ENCODE data around the gene ABTB2.

Gene ABTB2

DNA sequence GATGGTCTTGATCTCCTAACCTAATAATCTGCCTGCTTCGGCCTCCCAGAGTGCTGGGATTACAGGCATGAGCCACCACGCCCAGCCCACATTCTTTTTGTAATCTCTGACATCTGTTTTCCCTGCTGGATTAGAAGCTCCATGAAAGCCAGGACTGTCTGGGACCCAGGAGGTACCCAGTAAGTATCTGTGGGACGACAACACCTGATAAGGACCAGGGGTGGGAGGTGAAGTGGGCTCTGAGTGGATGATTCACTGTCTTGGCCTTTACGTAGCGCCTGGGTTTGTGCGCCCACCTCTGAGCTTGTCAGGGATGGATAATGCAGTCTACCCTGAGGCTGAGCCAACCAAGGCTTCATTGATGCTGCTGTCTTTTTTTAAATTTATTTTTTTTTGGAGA, 118.8 kb downstream of the ABTB2 start:
- no peaks in the 10 kb centered on the region for H3K36me3 ChIP-seq
- H3K27ac ChIP-seq: no peak overlapping the region
- no peak for TF ChIP-seq Cebpa-rat (IDR thresholded peaks at IDR 0.05)
- H3K4me3 ChIP-seq: no peak overlapping the region
- H3K9me3 ChIP-seq: no peaks in the 10 kb centered on the region
- H3K9ac ChIP-seq: no peak overlapping the region
- H3K4me2 ChIP-seq: no peak overlapping the region
- no peaks in the 10 kb centered on the region for H3K27me3 ChIP-seq
- H4K20me1 ChIP-seq: no peaks in the 10 kb centered on the region
- H3K4me1 ChIP-seq: peaks cover 23% of the 10 kb centered on the region

DNA sequence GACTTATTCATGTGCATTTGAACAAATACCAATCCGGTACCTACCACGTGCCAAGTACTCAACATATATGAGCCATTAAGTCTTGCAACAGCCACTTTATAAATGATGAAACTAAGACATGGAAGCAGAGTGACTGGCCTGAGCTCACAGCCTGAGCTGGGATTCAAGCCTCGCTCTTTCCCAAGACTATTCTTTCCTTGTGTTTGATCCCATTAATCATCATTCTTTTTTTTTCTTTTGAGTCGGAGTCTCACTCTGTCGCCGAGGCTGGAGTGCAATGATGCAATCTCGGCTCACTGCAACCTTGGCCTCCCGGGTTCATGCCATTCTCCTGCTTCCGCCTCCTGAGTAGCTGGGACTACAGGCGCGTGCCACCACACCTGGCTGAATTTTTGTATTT, 119.3 kb downstream of the ABTB2 start:
- H3K27ac ChIP-seq: no peak overlapping the region
- H3K4me3 ChIP-seq: no peak overlapping the region
- H3K36me3 ChIP-seq: no peaks in the 10 kb centered on the region
- no peaks in the 10 kb centered on the region for H3K27me3 ChIP-seq
- no peaks in the 10 kb centered on the region for H4K20me1 ChIP-seq
- no peak for TF ChIP-seq Cebpa-rat (IDR thresholded peaks at IDR 0.05)
- H3K9ac ChIP-seq: no peak overlapping the region
- no peak overlapping the region for H3K4me2 ChIP-seq
- peaks cover 27% of the 10 kb centered on the region for H3K4me1 ChIP-seq
- H3K9me3 ChIP-seq: no peaks in the 10 kb centered on the region

- Histone ChIP-seq H4K20me1 (no peaks in the 10 kb centered on the region), H3K36me3 (no peaks in the 10 kb centered on the region), H3K9ac (no peak overlapping the region), H3K9me3 (no peaks in the 10 kb centered on the region), H3K27me3 (no peaks in the 10 kb centered on the region), H3K4me1 (peaks cover 35% of the 10 kb centered on the region), H3K4me3 (no peak overlapping the region), H3K4me2 (no peak overlapping the region), H3K27ac (no peak overlapping the region)
- no peak for TF ChIP-seq Cebpa-rat (IDR thresholded peaks at IDR 0.05)
These were observed 121.2 kb downstream of the ABTB2 start for GRCh38 chr11:34236572-34236971.

GRCh38 chr11:34235591-34236071, 122.2 kb downstream of the ABTB2 start:
- Histone ChIP-seq H3K9ac (no peak overlapping the region), H3K4me1 (peaks cover 35% of the 10 kb centered on the region), H3K4me2 (no peak overlapping the region), H3K27me3 (no peaks in the 10 kb centered on the region), H3K27ac (no peak overlapping the region), H3K9me3 (no peaks in the 10 kb centered on the region), H3K36me3 (no peaks in the 10 kb centered on the region), H3K4me3 (no peak overlapping the region), H4K20me1 (no peaks in the 10 kb centered on the region)
- no peak for TF ChIP-seq Cebpa-rat (IDR thresholded peaks at IDR 0.05)

GRCh38 chr11:34235189-34235588, 122.6 kb downstream of the ABTB2 start:
- H3K4me2 ChIP-seq: no peak overlapping the region
- no peaks in the 10 kb centered on the region for H3K36me3 ChIP-seq
- no peaks in the 10 kb centered on the region for H3K9me3 ChIP-seq
- H3K27ac ChIP-seq: no peak overlapping the region
- no peaks in the 10 kb centered on the region for H3K27me3 ChIP-seq
- H3K4me3 ChIP-seq: no peak overlapping the region
- no peaks in the 10 kb centered on the region for H4K20me1 ChIP-seq
- TF ChIP-seq Cebpa-rat (IDR thresholded peaks at IDR 0.05): no peak
- peaks cover 32% of the 10 kb centered on the region for H3K4me1 ChIP-seq
- H3K9ac ChIP-seq: no peak overlapping the region

- H3K27ac ChIP-seq: peak overlapping the region; percentile 73
- peak overlapping the region; percentile 8; the same call in 1 of the 2 replicates for H3K9ac ChIP-seq
- H4K20me1 ChIP-seq: no peaks in the 10 kb centered on the region
- no peaks in the 10 kb centered on the region for H3K27me3 ChIP-seq
- H3K36me3 ChIP-seq: no peaks in the 10 kb centered on the region
- no peak for TF ChIP-seq Cebpa-rat (IDR thresholded peaks at IDR 0.05)
- H3K4me3 ChIP-seq: no peak overlapping the region
- H3K4me2 ChIP-seq: peak overlapping the region; percentile 70
- H3K4me1 ChIP-seq: peaks cover 22% of the 10 kb centered on the region
- no peaks in the 10 kb centered on the region for H3K9me3 ChIP-seq
These were observed 123.6 kb downstream of the ABTB2 start for GRCh38 chr11:34234086-34234740.

DNA sequence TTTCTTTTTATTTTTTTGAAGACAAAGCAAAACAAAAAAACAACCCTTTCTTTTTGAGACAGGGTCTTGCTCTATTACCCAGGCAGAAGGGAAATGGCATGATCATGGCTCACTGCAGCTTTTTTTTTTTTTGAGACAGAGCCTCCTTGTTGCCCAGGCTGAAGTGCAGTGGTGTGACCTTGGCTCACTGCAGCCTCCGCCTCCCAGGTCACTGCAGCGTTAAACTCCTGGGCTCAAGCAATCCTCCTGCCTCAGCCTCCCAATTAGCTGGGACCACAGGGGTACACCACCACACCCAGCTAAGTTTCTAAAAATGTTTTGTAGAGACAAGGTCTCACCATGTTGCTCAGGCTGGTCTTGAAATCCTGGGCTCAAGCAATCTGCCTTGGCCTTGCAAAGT, 124.6 kb downstream of the ABTB2 start:
- no peak overlapping the region for H3K4me3 ChIP-seq
- no peak overlapping the region for H3K27ac ChIP-seq
- H3K36me3 ChIP-seq: no peaks in the 10 kb centered on the region
- no peaks in the 10 kb centered on the region for H3K9me3 ChIP-seq
- H3K27me3 ChIP-seq: no peaks in the 10 kb centered on the region
- peak overlapping the region; percentile 3; the same call in 1 of the 2 replicates for H3K4me2 ChIP-seq
- H3K4me1 ChIP-seq: peaks cover 22% of the 10 kb centered on the region
- TF ChIP-seq Cebpa-rat (IDR thresholded peaks at IDR 0.05): no peak
- no peaks in the 10 kb centered on the region for H4K20me1 ChIP-seq
- H3K9ac ChIP-seq: no peak overlapping the region

DNA sequence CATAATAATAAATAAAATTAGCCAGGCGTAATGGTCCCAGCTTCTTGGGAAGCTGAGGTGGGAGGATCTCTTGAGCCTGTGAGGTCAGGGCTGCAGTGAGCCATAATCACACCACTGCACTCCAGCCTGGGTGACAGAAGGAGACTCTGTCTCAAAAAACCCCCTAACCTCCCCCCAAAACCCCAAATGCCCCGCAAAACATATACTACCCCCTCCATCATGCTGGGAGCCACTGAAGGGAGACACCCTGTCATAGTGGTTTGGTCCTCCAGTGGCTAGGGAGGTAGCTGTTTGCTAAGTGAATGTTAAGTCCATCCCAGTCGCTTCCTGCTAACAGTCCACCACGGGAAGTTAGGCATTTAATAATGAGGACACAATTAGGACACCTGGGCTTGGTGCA, 125.0 kb downstream of the ABTB2 start:
- Histone ChIP-seq H3K4me2 (peak overlapping the region; percentile 3; the same call in 1 of the 2 replicates), H3K9ac (no peak overlapping the region), H4K20me1 (no peaks in the 10 kb centered on the region), H3K27me3 (no peaks in the 10 kb centered on the region), H3K4me1 (peaks cover 22% of the 10 kb centered on the region), H3K27ac (no peak overlapping the region), H3K4me3 (no peak overlapping the region), H3K9me3 (no peaks in the 10 kb centered on the region), H3K36me3 (no peaks in the 10 kb centered on the region)
- TF ChIP-seq Cebpa-rat (IDR thresholded peaks at IDR 0.05): no peak

- H4K20me1 ChIP-seq: no peaks in the 10 kb centered on the region
- H3K27ac ChIP-seq: no peak overlapping the region
- H3K27me3 ChIP-seq: no peaks in the 10 kb centered on the region
- H3K9me3 ChIP-seq: no peaks in the 10 kb centered on the region
- no peaks in the 10 kb centered on the region for H3K36me3 ChIP-seq
- TF ChIP-seq Cebpa-rat (IDR thresholded peaks at IDR 0.05): no peak
- no peak overlapping the region for H3K4me3 ChIP-seq
- no peak overlapping the region for H3K4me2 ChIP-seq
- no peaks in the 10 kb centered on the region for H3K4me1 ChIP-seq
- no peak overlapping the region for H3K9ac ChIP-seq
These were observed 131.6 kb downstream of the ABTB2 start for GRCh38 chr11:34226210-34226609.

DNA sequence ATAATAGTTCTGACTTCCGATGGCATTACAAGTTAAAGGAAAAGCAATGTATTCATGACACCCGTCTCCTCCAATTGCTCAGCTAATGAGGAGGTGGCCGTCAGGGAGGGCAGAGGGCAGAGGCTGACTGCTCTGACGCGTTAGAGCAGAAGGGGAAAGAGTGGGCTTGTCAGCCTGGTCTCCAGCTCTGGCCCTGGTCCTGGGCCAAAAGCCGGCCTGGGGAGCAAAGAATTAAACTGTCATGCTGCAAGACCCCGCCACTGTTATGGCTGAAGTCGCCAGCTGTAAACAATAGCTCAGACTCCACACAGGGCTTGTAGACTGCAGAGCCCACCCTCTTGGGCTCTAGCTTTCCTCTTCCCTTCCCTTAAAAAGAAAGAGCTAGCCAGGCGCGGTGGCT, 132.7 kb downstream of the ABTB2 start:
- no peaks in the 10 kb centered on the region for H3K9me3 ChIP-seq
- no peak overlapping the region for H3K9ac ChIP-seq
- no peaks in the 10 kb centered on the region for H3K27me3 ChIP-seq
- H3K36me3 ChIP-seq: no peaks in the 10 kb centered on the region
- H3K27ac ChIP-seq: no peak overlapping the region
- TF ChIP-seq Cebpa-rat (IDR thresholded peaks at IDR 0.05): no peak
- no peaks in the 10 kb centered on the region for H4K20me1 ChIP-seq
- no peaks in the 10 kb centered on the region for H3K4me1 ChIP-seq
- H3K4me3 ChIP-seq: no peak overlapping the region
- no peak overlapping the region for H3K4me2 ChIP-seq

All from BLaER1 (cell line).